SK-N-SH (cell line): ENCODE data around the gene ZC3H18. TPM values are rescaled to one million over a fixed set of nuclear protein-coding genes. Genes with fewer than 3 reads are reported as not detected.

Experiments used
- CTCF ChIA-PET: fragments of 300-600, 350-600 bp; formaldehyde crosslinking; extraction: SDS; loops from one replicate; lab custom pipeline; 2021; lab: Yijun Ruan, JAX
- POLR2A ChIA-PET: fragments of 350-600 bp; sonication (Branson Sonifier 250); formaldehyde crosslinking; extraction: SDS; loops from one replicate; lab custom pipeline; 2020; ENCODE audit warnings: antibody characterized with exemption, inconsistent platforms; lab: Yijun Ruan, JAX
- DNase-seq: peaks from one replicate; pipeline ENCODE4 v3.0.0; 2012
- H2AFZ ChIP-seq: fragments of 200-600 bp; sonication (generic); 2 replicates; pipeline ENCODE4 v1.8.1; 2016; ENCODE audit warnings: antibody characterized with exemption, mild to moderate bottlenecking, low read depth
- H3F3A ChIP-seq: fragments of 200-600 bp; sonication (generic); replicated peaks from 2 replicates; pipeline ENCODE3; 2016; ENCODE audit warnings: antibody characterized with exemption, mild to moderate bottlenecking; ENCODE audit not compliant: insufficient read depth
- H3K27ac ChIP-seq, 2 experiments: fragments of 200-500 bp in 1 of 2; fragments of 200-600 bp in 1 of 2; sonication (Bioruptor generic) in 1 of 2; sonication (generic), shearing (Covaris generic) in 1 of 2; 2 replicates each; pipeline versions ENCODE4 v1.5.1 to v1.6.1; 2014 to 2016; ENCODE audit warnings: low read depth in 2 of 2, inconsistent platforms in 1 of 2, low read length in 1 of 2, mild to moderate bottlenecking in 1 of 2, mixed read lengths in 1 of 2
- H3K27me3 ChIP-seq: fragments of 200-600 bp; sonication (generic), shearing (Covaris generic); 2 replicates; pipeline ENCODE4 v1.6.1; 2016; ENCODE audit warnings: mixed run types; ENCODE audit not compliant: insufficient read depth
- H3K36me3 ChIP-seq, 2 experiments: fragments of 200-500 bp in 1 of 2; fragments of 200-600 bp in 1 of 2; sonication (Bioruptor generic) in 1 of 2; sonication (generic) in 1 of 2; replicated peaks in 1 of 2; 2 replicates each; pipeline versions ENCODE3 to v1.5.1; 2014 to 2016; ENCODE audit warnings: low read length in 1 of 2, mild to moderate bottlenecking in 1 of 2; ENCODE audit not compliant: insufficient read depth in 2 of 2, control insufficient read depth in 1 of 2
- H3K4me1 ChIP-seq, 2 experiments: fragments of 200-500 bp in 1 of 2; fragments of 200-600 bp in 1 of 2; sonication (Bioruptor generic) in 1 of 2; sonication (generic), shearing (Covaris generic) in 1 of 2; 2 replicates each; pipeline versions ENCODE4 v1.5.1 to v1.6.1; 2014 to 2016; ENCODE audit warnings: low read depth in 1 of 2, low read length in 1 of 2, mixed run types in 1 of 2; ENCODE audit not compliant: insufficient read depth in 2 of 2, control insufficient read depth in 1 of 2
- H3K4me2 ChIP-seq: fragments of 200-600 bp; sonication (generic), shearing (Covaris generic); 2 replicates; pipeline ENCODE4 v1.6.1; 2017; ENCODE audit warnings: mixed run types
- H3K4me3 ChIP-seq, 2 experiments: fragments of 200-500 bp in 1 of 2; fragments of 200-600 bp in 1 of 2; sonication (Bioruptor generic) in 1 of 2; sonication (generic), shearing (Covaris generic) in 1 of 2; 2 replicates each; pipeline versions ENCODE4 v1.5.1 to v1.8.1; 2014 to 2016; ENCODE audit warnings: low read depth in 2 of 2, inconsistent platforms in 1 of 2, low read length in 1 of 2, mild to moderate bottlenecking in 1 of 2, mixed read lengths in 1 of 2, moderate library complexity in 1 of 2
- H3K79me2 ChIP-seq: fragments of 200-600 bp; sonication (generic); 2 replicates; pipeline ENCODE4 v1.8.1; 2017; ENCODE audit warnings: mild to moderate bottlenecking; ENCODE audit not compliant: insufficient read depth
- H3K9ac ChIP-seq: fragments of 200-600 bp; sonication (generic); 2 replicates; pipeline ENCODE4 v1.6.1; 2017; ENCODE audit warnings: mixed run types
- H3K9me2 ChIP-seq: fragments of 200-600 bp; sonication (generic); 2 replicates; pipeline ENCODE4 v1.6.1; 2017; ENCODE audit warnings: mixed run types
- H3K9me3 ChIP-seq: fragments of 200-600 bp; sonication (generic); 2 replicates; pipeline ENCODE4 v1.6.1; 2017; ENCODE audit warnings: mixed run types, mild to moderate bottlenecking, moderate library complexity
- H4K20me1 ChIP-seq: fragments of 200-600 bp; sonication (generic); 2 replicates; pipeline ENCODE4 v1.6.1; 2017; ENCODE audit warnings: mild to moderate bottlenecking, mixed run types; ENCODE audit not compliant: insufficient read depth
- ELF1 ChIP-seq: IDR thresholded peaks from 2 replicates; pipeline ENCODE4 v1.4.0; 2012
- EP300 ChIP-seq, 2 experiments: IDR thresholded peaks; 2 replicates each; pipeline versions ENCODE4 v1.4.0 to v1.6.1; 2012; ENCODE audit warnings: borderline replicate concordance in 1 of 2, low read depth in 1 of 2, low read length in 1 of 2
- FOXJ3 ChIP-seq: sonication (generic); formaldehyde crosslinking; IDR thresholded peaks from 2 replicates; pipeline ENCODE4 v1.5.1; 2020; ENCODE audit warnings: mild to moderate bottlenecking, missing genetic modification reagents
- GATA2 ChIP-seq: sonication (generic); formaldehyde crosslinking; IDR thresholded peaks from 2 replicates; pipeline ENCODE4 v1.5.0; 2020; ENCODE audit warnings: mild to moderate bottlenecking, missing genetic modification reagents
- JUND ChIP-seq: IDR thresholded peaks from 2 replicates; pipeline ENCODE4 v1.4.0; 2012
- NFIC ChIP-seq: IDR thresholded peaks from 2 replicates; pipeline ENCODE4 v1.4.0; 2012; ENCODE audit warnings: borderline replicate concordance
- RCOR1 ChIP-seq: fragments of 150-350 bp; IDR thresholded peaks from 2 replicates; pipeline ENCODE4 v1.6.1; 2017; ENCODE audit warnings: antibody characterized with exemption, low read length
- RXRA ChIP-seq: IDR thresholded peaks from 2 replicates; pipeline ENCODE4 v1.4.0; 2012; ENCODE audit warnings: low read depth, mild to moderate bottlenecking, borderline replicate concordance
- YY1 ChIP-seq: IDR thresholded peaks from 2 replicates; pipeline ENCODE4 v1.4.0; 2012; ENCODE audit warnings: low read depth, mild to moderate bottlenecking
- WGBS: methylation state at CpG from one replicate; pipeline ENCODE4 v1.1.6; 2017; ENCODE audit warnings: low lambda C conversion rate; 5-methylcytosine and 5-hydroxymethylcytosine counted together
- polyA plus RNA-seq, 3 experiments: library from polyadenylated mRNA; depleted of rRNA; stranded (reverse); fragments of >200 nt; gene quantifications; 2 replicates each; pipeline ENCODE4 v1.2.3, GENCODE V29; 2012
- TF ChIP-seq, protein P1 (sequence below): fragments of 150-350 bp; IDR thresholded peaks from 2 replicates; pipeline ENCODE4 v1.6.1; 2016; ENCODE audit warnings: mild to moderate bottlenecking, low read depth, low read length
- TF ChIP-seq, protein P2 (sequence below): IDR thresholded peaks from 2 replicates; pipeline ENCODE4 v1.4.0; 2012; ENCODE audit warnings: low read depth
- TF ChIP-seq, protein P3 (sequence below): fragments of 200-600 bp; sonication (generic); IDR thresholded peaks from 2 replicates; pipeline ENCODE4 v1.6.1; 2017; ENCODE audit warnings: antibody characterized with exemption, mild to moderate bottlenecking, moderate library complexity

The ZC3H18 gene
- polyA plus RNA-seq, 1 of the 3 experiments (the other 2 are of a cell fraction): 32.7 TPM

DNA sequence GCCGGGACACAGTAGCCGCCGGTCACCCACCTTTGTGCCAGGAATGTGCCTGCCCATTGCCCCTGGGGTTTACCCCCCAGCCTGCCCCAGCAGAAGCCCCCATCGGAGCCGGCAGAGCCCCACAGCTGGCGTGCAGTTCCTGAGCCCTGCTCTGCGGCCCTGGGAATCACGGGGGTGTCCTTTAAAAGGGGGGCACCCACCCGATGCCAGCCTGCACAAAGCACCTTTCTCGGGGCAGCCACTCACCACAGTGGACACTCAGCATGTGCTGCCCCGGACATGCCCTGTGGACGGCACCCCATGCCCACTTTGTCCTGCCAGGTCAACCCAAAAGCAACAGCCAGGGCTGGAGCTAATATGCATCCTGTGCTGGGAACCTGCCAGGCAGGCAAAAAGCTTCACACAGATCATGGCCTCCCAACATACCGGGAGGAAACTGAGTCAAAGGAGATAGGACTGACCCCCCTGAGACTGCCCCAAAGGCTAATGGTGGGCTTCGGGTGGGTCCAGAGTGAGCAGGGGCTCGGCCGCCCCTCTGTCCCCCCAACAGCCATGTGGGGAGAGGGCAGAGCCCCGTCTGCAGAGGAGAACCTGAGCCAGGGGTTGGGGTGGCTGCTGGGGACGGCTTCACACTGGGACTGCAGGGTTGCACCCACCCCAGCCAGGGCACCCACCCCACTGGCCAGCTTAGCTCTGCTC, 45.8 kb upstream of the ZC3H18 start:
- ChIA-PET POLR2A (no interaction called here), CTCF (interaction anchor here (0.7 to 3.9 kb wide), 5 partner anchors 34 to 87 kb away, joined by 3 to 16 read pairs (median 3); no protein-coding TSS in a partner anchor)
- Histone ChIP-seq H3K9ac (no peak overlapping the region), H3K4me2 (no peak overlapping the region), H3K27ac (no peak overlapping the region), H3K79me2 (no peaks in the 10 kb centered on the region), H3K4me1 (peaks cover 0 to 9% of the 10 kb centered on the region in 2 experiments; a peak in 1 of 4 replicates), H4K20me1 (no peaks in the 10 kb centered on the region), H3F3A (no peaks in the 10 kb centered on the region), H3K9me3 (no peaks in the 10 kb centered on the region), H3K36me3 (no peaks in the 10 kb centered on the region), H3K9me2 (no peaks in the 10 kb centered on the region)
- no peak for DNase-seq
- no peak for TF ChIP-seq EP300 (IDR thresholded peaks at IDR 0.05; ENCODE audit: borderline replicate concordance in 1 of 2, low read depth in 1 of 2, low read length in 1 of 2)
- TF ChIP-seq GATA2 (CRISPR knock-in tag): no peak
- no peak for TF ChIP-seq RXRA
- TF ChIP-seq, protein P1, sequence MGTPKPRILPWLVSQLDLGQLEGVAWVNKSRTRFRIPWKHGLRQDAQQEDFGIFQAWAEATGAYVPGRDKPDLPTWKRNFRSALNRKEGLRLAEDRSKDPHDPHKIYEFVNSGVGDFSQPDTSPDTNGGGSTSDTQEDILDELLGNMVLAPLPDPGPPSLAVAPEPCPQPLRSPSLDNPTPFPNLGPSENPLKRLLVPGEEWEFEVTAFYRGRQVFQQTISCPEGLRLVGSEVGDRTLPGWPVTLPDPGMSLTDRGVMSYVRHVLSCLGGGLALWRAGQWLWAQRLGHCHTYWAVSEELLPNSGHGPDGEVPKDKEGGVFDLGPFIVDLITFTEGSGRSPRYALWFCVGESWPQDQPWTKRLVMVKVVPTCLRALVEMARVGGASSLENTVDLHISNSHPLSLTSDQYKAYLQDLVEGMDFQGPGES: no peak
- TF ChIP-seq RCOR1: no peak
- TF ChIP-seq JUND: no peak
- TF ChIP-seq, all 33 proteins: peak for 0
- WGBS: 60% methylated on average over 3 of the region's 18 CpGs
- Histone ChIP-seq H3K4me3 (no peak overlapping the region), H3K27me3 (no peaks in the 10 kb centered on the region), H2AFZ (no peak overlapping the region)

DNA sequence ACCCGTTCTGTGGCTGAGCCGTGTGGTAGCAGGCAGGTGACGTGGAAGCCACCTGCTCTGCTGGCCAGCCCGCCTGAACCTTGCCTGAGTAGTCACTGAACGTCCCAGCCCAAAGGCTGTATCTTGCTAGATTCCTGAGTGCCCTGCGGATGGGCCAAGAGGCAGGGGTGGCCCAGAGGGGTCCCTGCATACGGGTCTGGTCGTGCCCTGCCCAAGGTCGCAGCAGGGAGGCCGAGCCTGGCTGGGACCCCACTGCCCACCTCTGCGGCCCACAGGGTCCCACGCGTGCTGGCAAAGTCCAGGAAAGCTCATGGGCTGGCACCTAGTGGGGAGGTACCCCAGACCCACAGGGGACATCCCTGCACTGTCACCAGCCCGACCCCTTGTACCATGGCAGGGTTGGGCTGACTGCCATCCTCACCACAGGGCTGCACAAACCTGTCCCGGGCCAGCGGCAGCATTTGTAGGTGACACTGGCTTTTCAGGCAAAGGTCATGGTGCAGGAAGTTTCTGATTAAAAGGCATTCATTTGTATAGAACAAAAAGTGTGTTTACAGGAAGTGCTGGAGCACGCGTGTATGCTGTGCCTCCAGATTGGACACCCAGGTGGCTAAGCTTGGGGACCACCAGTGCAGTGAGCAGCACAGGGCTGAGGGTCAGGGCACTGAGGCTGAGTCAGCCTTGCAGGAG, 45.1 kb upstream of the ZC3H18 start:
- no peak for DNase-seq
- Histone ChIP-seq H3K9me2 (no peaks in the 10 kb centered on the region), H3K36me3 (no peaks in the 10 kb centered on the region), H3K27me3 (no peaks in the 10 kb centered on the region), H3K79me2 (no peaks in the 10 kb centered on the region), H3K4me2 (no peak overlapping the region), H3K9ac (no peak overlapping the region), H3K27ac (no peak overlapping the region; a peak in 1 of 4 replicates), H2AFZ (no peak overlapping the region), H4K20me1 (no peaks in the 10 kb centered on the region), H3F3A (no peaks in the 10 kb centered on the region), H3K4me1 (peaks cover 0 to 9% of the 10 kb centered on the region in 2 experiments; a peak in 1 of 4 replicates), H3K4me3 (no peak overlapping the region), H3K9me3 (no peaks in the 10 kb centered on the region)
- POLR2A ChIA-PET: no interaction called here
- CTCF ChIA-PET: interaction anchor here (0.7 to 3.9 kb wide), 6 partner anchors 34 to 87 kb away, joined by 3 to 16 read pairs (median 3); no protein-coding TSS in a partner anchor
- TF ChIP-seq FOXJ3 (CRISPR knock-in tag) (no peak), ELF1 (no peak), YY1 (no peak), NFIC (no peak), EP300 (IDR thresholded peaks at IDR 0.05; ENCODE audit: borderline replicate concordance in 1 of 2, low read depth in 1 of 2, low read length in 1 of 2) (no peak)
- TF ChIP-seq, protein P2, sequence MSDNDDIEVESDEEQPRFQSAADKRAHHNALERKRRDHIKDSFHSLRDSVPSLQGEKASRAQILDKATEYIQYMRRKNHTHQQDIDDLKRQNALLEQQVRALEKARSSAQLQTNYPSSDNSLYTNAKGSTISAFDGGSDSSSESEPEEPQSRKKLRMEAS: no peak
- TF ChIP-seq, protein P3, sequence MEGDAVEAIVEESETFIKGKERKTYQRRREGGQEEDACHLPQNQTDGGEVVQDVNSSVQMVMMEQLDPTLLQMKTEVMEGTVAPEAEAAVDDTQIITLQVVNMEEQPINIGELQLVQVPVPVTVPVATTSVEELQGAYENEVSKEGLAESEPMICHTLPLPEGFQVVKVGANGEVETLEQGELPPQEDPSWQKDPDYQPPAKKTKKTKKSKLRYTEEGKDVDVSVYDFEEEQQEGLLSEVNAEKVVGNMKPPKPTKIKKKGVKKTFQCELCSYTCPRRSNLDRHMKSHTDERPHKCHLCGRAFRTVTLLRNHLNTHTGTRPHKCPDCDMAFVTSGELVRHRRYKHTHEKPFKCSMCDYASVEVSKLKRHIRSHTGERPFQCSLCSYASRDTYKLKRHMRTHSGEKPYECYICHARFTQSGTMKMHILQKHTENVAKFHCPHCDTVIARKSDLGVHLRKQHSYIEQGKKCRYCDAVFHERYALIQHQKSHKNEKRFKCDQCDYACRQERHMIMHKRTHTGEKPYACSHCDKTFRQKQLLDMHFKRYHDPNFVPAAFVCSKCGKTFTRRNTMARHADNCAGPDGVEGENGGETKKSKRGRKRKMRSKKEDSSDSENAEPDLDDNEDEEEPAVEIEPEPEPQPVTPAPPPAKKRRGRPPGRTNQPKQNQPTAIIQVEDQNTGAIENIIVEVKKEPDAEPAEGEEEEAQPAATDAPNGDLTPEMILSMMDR: no peak
- 87% methylated on average over 6 of the region's 18 CpGs for WGBS
